HEK293T (cell line): Measurements from ENCODE around the gene AGBL1.

Experiments used
- FOXK2 ChIP-seq: fragments of 450-650 bp; IDR thresholded peaks from 2 replicates; pipeline ENCODE4 v1.6.1; 2016; ENCODE audit warnings: mild to moderate bottlenecking
- FOXM1 ChIP-seq: fragments of 450-650 bp; IDR thresholded peaks from 2 replicates; pipeline ENCODE4 v1.6.1; 2017; ENCODE audit warnings: mild to moderate bottlenecking, borderline replicate concordance
- L3MBTL2 ChIP-seq: fragments of 450-650 bp; conservative IDR thresholded peaks from 2 replicates; pipeline ENCODE4 v1.6.1; 2016; ENCODE audit warnings: mild to moderate bottlenecking

GRCh38 chr15:87033056-87033455, 953.4 kb downstream of the AGBL1 start:
- no peak for TF ChIP-seq FOXK2
- no peak for TF ChIP-seq L3MBTL2
- TF ChIP-seq FOXM1: no peak
